Effector CD4-positive, alpha-beta T cell (primary cell): Measurements from ENCODE around the gene PTPRJ.
A peak's percentile ranks its signal among the peaks of the same experiment; 100 is the strongest.
"Not testable (repeated sequence)": the region's sequence is repeated elsewhere in the genome, so short reads cannot be mapped to it uniquely, and the experiment has no call there.

Experiments
- DNase-seq: peaks from one replicate; pipeline ENCODE4 v3.0.0-alpha.2; 2020
- total RNA-seq: gene quantifications from one replicate; lab custom pipeline; 2026; lab: John Stamatoyannopoulos, UW

PTPRJ gene
- total RNA-seq: 114 reads per million, percentile 85 among the genes with 10 or more reads in this experiment

DNA sequence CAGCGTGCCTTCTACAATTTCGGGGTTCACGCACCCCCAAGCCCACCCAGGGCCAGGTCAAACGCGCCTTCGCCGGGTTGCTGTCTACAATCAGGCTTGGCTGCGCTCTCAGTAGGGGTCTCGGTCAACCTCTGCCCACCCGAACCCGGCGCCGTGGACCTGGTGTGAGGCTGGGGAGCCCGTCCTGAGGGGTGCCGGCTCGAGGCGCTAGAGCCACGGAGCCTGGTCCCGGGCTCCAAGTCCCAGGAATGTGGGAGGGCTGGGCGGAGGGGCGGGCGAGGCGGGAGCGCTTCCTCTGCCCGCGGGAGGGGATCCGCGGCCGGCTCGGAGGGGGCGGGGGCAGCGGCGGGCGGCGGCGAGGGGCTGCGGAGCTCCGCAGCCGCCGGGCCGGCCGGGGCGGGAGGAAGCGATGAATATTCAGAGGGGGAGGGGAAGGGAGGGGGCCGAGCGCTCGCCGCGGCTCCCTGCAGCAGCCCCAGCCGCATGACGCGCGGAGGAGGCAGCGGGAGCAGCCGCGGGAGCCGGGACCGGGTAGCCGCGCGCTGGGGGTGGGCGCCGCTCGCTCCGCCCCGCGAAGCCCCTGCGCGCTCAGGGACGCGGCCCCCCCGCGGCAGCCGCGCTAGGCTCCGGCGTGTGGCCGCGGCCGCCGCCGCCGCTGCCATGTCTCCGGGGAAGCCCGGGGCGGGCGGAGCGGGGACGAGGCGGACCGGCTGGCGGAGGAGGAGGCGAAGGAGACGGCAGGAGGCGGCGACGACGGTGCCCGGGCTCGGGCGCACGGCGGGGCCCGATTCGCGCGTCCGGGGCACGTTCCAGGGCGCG is at the start of gene PTPRJ:
Gene PTPRJ, plus strand, starts transcription at position 472 of the 819 bp plus-strand sequence. CDS start 354 bp downstream, outside the sequence.
- DNase-seq: peak; percentile 60

DNA sequence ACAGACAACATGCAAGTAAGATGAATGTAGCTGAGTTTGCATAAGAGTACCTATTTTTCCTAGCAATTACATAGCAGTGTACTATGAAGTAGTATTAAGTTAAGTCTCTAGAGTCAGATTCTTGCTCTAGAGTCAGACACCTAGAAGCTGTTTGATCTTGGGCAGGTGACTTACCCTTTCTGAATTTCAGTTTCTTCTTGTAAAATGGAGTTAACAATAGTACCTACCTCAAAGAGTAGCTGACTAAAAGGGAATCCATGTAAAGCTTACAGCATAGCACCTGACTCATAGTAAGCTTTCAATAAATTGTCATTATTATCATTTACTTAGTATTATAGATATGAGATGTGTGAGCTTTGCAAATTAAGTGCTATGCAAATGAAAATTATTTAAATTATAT is 47.8 kb upstream of the PTPRJ start:
- DNase-seq: no peak

DNA sequence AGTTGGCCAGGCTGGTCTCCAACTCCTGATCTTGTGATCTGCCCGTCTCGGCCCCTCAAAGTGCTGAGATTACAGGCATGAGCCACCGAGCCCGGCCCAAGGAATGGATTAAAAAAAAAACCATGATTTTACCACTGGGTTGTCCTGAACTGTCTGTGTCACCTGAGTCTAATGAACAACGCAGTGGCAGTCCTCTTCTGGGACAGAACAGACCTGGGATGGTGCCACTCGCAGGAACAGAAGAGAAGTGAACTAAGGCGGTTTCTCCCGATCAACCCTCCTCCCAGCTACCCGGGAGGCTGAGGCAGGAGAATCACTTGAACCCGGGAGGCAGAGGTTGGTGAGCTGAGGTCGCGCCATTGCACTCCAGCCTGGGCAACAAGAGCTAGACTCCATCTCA is 46.6 kb upstream of the PTPRJ start:
- DNase-seq: not testable (repeated sequence)

DNA sequence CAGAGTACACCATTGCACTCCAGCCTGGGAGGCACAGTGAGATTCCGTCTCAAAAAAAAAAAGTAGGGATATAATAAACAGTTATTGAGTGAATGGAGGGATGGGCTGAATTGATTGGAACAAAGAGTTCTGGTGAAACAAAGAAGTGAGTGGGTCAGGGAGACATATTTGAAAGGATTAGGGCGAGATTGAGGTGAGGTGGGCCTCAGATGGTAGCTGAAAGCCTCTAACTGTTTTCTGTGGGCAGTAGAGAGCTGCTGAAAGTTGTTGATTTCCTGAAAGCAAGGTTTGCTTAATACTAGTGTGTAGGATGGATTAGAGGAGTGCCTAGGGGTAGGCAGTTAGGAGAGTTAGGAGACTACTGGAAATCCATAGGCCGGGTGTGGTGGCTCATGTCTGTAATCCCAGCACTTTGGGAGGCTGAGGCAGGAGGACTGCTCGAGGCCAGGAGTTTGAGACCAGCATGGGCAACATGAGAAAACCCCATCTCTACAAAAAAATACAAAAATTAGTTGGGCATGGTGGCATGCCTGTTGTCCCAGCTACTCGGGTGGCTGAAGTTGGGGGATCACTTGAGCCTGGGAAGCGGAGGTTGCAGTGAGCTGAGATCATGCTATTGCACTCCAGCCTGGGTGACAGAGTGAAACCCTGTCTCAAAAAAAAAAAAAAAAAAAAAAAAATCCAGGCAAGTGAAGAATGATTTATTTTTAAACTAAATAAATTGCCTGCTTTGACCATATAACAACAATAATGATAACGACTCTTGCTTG is 41.4 kb upstream of the PTPRJ start:
- DNase-seq: no peak

DNA sequence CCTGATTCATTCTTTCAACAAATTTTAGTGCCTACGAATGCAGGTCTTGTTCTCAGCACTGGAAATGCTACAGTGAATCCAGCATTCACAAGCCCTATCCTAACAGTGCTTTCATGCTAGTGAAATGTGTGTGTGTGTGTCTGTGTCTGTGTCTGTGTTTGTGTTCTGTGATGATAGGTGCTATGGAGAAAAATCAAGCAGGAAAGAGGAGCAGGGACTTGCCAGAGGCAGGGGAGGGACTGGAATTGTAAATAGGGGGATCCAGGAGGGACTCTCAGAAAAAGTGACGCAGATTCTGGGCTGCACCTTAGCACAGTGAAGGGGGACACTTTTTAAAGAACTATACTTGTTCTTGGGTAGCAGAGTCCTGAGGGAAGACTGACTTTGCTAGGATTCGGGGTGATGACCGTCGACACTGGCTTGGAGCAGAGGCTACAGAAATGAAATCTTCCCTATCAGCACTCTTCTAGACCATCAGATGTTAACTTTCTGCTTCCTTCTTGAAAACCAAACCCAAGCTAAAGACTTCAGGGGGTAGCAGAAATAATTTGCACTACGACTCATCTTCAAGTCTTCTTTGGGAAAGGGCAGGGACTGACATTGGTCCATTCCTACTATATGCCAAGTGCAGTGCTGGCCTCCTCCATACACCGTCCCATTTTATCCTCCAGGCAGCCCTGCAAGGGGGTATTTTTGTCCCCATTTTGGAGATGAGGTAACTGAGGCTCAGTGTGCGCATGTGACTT is 39.3 kb upstream of the PTPRJ start:
- DNase-seq: no peak

DNA sequence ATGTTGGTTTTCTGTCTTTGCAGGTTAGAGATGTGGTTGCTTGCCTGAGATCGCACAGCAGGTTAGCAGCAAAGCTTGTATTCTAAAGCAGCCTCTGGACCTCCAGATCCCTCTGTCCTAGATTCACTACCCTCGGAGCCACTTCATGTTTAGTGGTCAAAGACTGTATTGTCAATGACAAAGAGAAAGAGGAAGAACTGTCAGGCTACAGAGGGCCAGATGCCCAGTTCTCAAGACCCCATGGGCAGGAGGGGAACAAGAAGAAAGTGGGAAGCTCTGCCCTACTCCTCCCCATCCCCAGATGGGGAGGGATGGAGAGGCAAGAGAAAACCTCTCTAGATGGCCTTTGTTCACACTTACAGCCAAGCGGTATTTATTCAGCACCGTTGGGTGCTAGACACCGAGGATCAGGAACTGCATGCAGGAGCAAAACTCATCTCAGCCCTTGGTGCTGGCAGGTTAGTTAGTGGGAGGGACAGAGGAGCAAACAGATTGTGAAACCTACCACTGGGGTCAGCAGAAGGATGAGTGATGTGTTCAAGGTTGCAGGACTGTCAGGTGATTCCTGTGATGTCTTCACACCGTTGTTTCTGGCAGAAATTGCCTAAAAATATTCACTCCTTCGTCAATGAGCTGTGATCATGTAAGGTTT is 38.3 kb upstream of the PTPRJ start:
- no peak for DNase-seq

DNA sequence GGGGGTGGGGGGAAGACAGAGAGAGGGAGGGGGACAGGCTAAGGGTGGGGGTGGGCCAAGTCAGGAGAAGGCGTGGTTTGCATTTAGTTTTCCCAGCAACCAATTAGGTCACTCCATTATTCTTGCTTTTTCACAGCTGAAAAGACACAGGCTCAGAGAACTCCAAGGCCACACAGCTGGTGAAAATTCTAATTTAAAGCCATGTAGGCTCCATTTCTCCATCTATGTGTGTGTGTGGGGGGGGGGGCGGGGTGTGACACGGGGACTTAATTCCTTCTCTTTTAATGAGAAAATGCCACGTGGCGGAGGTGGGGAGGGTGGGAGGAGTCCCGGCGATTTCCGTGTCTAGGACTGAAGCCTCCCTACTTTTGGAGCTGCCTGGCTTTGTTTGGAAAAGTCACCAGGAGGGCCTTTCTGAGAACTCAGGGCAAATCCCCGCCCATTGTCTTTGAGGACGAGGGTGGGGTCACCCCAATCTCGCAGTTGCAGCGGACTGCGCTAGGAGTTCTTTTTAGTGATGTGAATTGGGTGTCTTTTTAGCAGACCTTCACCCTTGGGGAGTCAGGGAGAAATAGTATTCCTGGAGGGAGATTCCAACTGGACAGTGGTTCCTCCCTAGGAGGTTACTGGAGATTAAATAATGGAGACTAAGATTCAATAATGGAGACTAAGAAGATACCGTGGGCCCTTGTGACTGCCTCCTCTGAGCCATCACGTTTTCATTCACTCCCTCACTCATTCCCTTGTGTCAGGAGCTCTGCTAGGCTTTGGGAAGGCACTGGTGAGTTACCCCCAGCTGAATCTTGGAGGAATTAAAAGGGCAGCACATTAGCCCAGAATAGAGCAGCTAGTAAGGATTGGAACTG is 36.4 kb upstream of the PTPRJ start:
- no peak for DNase-seq

DNA sequence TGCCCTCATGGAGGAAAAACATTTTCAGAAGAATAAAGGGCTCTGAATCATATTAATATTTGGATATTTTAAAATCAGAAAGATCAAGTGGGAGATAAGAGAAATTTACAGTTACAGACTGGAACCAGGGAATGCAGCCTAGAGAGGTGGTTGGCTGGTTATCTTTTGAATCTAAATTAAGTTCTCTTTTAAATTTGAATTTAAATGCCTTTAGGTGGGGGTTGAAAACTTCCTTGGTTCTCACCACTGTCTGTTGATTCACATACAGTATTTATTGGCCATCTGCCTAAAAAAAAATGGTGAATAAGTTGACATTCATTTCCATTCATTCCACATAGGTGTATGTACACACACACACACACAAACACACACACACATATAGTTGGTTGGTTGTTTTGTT is 35.7 kb upstream of the PTPRJ start:
- DNase-seq: no peak

DNA sequence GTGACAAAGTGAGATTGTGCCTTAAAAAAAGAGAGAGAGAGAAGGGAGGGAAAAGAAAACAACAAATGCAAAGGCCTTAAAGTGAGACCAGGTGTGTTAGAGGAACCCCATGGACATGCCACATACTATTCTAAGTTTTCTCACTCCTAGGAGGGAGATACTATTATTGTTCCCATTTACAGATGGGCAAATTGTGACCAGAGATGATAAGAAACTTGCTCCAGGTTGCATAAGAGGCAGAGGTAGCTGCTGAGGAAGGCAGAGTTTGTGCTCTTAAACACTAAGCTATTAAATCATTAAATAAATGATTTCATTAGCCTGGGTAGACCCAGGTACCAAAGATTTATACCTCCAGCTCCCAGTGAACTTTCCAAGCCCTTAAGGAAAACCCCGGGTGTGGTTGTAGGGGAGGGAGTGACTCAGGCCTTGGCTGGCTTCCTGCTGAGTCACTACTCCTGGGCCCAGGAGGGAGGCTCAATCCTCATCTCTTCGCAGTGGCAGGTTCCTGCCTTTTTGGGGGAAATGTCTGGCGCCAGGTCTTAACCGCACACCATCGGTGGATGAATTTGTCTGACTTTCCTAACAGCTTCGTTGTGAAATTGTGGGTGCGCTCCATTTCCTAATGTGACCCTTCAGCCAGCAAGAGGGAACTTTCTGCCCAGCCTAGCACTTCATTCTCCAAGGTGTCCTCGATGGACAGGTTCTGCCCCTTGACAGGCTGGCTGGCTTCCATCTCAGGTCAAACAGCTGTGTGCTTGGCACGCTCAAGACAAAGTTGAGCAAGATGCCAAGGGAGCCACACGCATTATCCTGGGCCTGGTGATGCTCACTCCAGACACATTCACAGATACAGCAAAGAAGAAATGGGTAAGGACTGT is 33.4 kb upstream of the PTPRJ start:
- DNase-seq: no peak

DNA sequence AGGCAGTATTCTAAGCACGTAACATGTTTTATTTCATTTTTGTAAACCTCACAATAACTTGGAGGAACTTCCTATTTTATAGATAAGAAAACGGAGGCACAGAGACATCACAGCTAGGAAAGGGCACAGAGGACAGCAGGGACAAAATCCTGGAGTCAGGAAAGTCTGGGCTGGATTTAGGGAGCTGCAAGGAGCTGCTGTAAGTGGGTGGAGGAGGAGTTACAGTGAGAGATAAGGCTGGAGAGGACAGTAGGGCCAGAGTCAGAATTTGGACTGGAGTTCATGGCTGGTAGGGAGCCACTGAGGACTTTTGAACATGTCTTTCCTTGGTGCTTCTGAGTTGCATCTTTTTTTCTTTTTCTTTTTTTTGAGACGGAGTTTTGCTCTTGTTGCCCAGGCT is 32.2 kb upstream of the PTPRJ start:
- no peak for DNase-seq

DNA sequence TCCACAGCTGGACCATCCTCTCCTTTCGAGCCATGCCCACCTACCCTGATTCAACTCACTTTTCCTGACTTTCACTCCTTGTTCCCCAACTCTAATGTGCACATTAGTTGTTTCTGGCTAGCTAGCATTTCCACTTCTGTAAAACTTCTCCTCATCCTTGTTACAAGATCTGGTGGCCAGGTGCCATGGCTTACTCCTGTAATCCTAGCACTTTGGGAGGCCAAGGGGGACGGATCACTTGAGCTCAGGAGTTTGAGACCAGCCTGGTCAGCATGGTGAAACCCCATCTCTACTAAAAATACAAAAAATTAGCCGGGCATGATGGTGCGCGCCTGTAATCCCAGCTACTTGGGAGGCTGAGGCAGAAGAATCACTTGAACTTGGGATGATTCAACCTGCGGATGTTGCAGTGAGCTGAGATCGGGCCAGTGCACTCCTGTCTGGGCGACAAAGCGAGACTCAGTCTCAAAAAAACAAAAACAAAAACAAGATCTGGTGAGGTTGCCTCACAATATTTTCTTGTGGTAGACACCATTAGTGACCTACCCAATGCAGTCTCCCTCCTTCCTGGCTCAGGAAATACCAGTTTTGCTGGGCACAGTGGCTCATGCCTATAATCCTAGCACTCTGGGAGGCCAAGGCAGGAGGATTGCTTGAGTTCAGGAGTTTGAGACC is 31.2 kb upstream of the PTPRJ start:
- not testable (repeated sequence) for DNase-seq

DNA sequence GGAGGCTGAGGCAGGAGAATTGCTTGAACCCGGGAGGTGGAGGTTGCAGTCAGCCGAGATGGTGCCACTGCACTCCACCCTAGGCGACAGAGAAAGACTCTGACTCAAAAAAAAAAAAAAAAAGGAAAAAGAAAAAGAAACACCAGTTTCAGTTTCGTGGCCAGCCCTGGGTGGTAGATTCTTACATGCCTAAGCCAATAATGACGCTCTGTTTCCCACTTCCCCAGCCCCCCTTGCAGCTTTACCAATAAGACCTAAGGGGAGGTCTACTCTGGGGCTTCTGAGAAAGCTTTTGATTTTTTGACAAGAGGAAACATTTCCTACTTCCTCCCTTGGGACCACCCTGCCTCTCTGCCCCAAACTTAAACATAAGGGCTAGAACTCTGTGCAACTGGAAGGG is 30.0 kb upstream of the PTPRJ start:
- peak; percentile 29 for DNase-seq

DNA sequence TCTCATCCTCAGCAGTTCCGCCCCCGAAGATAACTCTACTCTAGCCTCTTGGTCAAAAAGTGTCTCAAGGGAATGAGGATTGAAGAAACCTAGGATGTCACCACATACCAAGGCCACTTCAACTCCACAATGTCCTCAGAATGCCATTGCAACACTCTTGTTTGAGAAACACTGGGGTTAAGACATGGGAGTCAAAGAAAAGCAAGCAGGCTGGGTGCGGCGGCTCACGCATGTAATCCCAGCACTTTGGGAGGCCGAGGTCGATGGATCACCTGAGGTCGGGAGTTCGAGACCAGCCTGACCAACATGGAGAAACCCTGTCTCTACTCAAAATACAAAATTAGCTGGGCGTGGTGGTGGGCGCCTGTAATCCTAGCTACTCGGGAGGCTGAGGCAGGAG is 28.9 kb upstream of the PTPRJ start:
- DNase-seq: not testable (repeated sequence)

DNA sequence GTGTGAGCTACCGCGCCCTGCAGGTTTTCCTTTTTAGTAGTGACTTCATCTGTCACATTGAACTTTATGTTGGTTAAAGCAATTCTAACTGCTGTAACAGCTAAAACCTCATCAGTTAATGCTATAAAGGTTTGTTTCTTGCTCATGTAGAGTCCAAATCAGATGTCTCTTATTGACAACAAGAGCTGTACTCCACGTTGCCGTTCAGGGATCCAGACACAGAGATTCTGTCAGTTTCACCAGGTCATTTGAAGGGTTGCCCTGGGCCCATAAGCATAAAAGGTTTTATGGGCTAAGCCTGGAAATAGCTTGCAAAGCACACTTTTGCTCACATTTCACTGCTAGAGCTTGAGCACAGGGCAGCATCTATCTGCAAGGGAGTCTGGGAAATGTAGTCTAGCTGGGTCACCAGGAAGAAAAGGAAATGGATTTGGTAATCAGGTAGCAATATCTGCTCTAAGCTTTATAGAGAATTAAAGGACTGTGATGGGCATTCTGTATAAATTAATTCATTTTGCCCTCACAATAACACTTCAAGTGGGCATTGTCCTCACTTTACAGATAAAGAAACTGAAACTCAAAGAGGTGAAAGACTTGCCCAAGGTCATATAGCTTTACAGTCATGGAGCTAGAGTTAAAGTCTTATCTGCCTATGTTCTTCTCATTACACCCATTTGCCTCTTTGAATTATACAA is 25.2 kb upstream of the PTPRJ start:
- DNase-seq: no peak

DNA sequence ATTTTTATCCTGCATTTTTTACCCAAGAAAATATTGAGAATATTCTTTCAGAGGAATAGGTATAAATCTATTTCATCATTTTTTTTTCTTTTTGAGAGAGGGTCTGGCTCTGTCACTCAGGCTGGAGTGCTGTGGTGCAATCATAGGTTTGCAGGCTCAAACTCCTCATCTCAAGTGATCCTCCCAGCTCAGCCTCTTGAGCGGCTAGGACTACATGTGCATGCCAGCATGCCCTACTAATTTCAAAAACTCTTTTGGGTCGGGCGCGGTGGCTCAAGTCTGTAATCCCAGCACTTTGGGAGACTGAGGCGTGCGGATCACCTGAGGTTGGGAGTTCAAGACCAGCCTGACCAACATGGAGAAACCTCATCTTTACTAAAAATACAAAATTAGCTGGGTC is 20.3 kb upstream of the PTPRJ start:
- DNase-seq: no peak

DNA sequence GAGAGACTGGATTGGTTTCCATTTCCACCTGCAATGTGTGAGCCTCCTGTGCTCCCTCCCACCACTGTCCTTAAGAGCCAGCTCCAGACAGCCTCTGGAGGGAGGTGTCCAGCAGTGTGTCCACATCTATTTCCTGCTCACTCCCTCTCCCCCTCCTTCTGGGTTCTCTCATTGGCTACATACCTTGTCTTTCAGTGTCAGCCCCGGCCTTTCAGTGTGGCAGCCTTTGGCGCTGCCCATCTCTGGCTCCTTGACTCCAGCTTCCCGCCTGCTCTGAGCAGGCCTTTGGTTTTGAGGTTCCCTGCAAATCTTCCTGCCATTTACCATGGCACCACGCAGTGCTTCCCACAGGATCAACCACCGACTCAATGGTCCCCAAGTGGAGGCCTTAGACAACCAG is 19.0 kb upstream of the PTPRJ start:
- DNase-seq: no peak

DNA sequence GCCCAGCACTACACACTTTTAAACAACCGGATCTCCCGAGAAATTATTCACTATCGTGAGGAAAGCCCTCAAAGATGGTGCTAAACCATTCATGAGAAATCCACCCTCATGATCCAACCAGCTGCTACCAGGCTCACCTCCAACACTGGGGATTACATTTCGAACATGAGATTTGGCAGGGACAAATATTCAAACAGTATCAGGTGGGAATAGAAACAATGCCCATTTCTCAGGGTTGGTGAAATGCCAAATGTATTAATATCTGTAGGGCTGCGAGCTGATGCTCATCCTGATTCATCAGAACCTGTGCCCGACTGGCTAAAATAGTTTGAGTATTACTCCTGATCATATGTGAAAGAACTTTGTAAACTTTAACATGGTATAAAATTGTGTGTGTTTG is 15.8 kb upstream of the PTPRJ start:
- no peak for DNase-seq

DNA sequence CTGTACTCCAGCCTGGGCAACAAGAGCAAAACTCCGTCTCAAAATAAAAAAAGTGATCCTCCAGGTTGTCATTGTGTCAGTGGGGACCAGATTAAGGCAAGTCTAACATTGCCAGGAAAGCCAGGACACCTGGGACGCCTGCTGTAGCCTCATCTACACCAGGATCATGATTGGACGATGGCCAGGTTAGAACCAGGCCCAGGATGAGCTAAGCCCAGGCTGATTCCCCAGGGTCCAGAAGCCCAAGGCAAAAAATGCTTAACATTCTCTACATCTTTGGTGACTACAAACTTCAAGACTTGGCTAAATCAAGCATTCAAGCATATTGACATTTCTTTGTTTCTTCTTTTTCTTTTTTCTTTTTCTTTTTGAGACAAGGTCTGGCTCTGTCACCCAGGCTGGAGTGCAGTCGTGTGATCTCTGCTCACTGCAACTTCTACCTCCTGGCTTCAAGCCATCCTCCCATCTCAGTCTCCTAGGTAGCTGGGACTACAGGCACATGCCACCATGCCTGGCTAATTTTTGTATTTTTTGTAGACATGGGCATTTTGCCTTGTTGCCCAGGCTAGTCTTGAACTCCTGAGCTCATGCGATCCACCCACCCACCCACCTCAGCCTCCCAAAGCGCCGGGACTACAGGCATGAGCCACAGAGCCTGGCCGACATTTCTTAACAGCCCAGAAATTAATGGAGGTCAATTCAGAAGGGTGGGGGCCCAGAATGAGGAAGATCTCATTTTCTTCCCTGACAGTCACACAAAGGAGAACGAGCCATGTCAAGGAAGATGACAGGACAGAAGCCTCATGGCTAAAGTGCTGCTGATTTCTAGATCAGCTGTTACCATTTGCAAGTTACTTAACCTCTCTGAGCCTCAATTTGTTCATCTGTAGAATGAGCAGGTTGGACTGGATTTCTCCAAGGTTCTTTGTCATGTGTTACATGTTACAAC is 12.5 kb upstream of the PTPRJ start:
- DNase-seq: no peak
